GM19035 (cell line): Measurements from ENCODE around the gene ZSCAN25.
A peak's percentile ranks its signal among the peaks of the same experiment; 100 is the strongest.
"Not testable (repeated sequence)": the region's sequence is repeated elsewhere in the genome, so short reads cannot be mapped to it uniquely, and the experiment has no call there.

ENCODE experiments used
- ATAC-seq: cut with Tn5 transposase; IDR thresholded peaks from one replicate; pipeline ENCODE4 v1.9.1; 2021; ENCODE audit not compliant: unreplicated experiment

The ZSCAN25 gene

DNA sequence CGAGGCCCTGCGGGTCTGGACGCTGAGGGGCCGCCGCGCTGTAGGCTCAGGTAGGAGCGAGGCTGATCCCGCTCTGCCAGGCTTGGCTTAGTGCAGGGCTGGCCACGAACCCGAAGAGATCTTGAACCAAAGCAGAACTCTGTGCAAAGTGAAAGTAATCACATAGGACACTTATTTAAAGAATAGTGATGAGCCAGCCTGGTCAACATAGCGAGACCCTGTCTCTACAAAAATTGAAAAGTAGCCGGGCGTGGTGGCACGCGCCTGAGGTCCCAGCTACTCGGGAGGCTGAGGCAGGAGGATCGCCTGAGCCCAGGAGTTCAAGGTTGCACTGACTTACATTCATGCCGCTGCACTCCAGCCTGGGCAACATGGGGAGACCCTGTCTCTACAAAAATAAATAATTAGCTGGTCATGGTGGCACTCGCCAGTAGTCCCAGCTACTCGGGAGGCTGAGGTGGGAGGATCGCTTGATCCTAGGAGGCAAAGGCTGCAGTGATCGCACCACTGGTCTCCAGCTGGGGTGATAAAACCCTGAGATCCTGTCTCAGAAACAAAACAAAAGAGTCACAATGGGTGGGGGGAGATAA, 541 bp downstream of the ZSCAN25 start:
- peak; percentile 40 for ATAC-seq

- no peak for ATAC-seq
Observed at GRCh38 chr7:99618726-99619125, 2.0 kb downstream of the ZSCAN25 start.

DNA sequence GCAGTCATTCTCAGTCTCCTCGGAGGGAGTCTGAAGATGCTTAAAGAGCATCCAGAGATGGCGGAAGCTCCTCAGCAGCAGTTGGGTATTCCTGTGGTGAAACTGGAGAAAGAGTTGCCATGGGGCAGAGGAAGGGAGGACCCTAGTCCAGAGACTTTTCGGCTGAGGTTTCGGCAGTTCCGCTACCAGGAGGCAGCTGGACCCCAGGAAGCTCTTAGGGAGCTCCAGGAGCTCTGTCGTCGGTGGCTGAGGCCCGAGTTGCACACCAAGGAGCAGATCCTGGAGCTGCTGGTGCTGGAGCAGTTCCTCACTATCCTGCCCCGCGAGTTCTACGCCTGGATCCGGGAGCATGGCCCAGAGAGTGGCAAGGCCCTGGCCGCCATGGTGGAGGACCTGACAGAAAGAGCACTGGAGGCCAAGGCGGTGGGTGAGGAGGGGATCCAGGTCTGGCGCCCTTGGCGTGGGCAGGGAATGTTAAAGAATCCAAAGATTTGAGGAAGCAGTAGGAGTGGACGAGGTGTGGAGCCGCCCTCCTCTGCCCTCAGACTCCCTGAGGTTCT, 2.9 kb downstream of the ZSCAN25 start:
- no peak for ATAC-seq

DNA sequence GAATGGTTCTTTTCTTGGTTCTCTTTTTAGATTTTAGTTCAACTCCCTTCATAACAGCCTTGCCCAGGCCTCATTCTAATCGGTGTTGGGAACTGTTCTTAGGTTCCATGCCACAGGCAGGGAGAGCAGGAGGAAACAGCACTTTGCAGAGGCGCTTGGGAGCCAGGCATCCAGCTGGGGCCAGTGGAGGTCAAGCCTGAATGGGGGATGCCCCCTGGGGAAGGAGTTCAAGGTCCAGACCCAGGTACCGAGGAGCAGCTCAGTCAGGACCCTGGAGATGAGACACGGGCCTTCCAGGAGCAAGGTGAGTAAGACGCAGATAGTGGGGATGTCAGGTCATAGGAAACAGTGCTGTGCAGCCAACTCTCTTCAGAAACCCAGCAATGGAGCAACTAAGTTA, 4.5 kb downstream of the ZSCAN25 start:
- no peak for ATAC-seq

DNA sequence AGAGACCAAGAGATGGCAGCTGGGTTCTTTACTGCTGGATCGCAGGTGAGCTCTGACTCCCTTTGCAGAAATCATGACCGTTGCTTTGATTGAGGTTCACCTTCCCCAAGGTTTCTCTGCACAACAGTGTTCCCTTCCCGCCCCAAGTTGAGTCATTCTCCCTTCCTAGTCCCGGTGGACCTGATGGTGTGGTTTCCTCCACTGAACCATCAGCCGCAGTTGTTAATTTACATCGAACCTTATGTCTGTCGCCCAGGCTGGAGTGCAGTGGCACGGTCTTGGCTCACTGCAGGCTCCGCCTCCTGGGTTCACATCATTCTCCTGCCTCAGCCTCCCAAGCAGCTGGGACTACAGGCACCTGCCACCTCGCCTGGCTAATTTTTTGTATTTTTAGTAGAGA, 5.8 kb downstream of the ZSCAN25 start:
- no peak for ATAC-seq

- ATAC-seq = no peak
Observed at GRCh38 chr7:99623091-99623693, 6.4 kb downstream of the ZSCAN25 start.

- no peak for ATAC-seq
Observed at GRCh38 chr7:99623702-99624447, 7.1 kb downstream of the ZSCAN25 start.

- no peak for ATAC-seq
Observed at GRCh38 chr7:99624484-99624883, 7.7 kb downstream of the ZSCAN25 start.

GRCh38 chr7:99625321-99625720, 8.6 kb downstream of the ZSCAN25 start:
- ATAC-seq = no peak

GRCh38 chr7:99625961-99626360, 9.2 kb downstream of the ZSCAN25 start:
- ATAC-seq = no peak

DNA sequence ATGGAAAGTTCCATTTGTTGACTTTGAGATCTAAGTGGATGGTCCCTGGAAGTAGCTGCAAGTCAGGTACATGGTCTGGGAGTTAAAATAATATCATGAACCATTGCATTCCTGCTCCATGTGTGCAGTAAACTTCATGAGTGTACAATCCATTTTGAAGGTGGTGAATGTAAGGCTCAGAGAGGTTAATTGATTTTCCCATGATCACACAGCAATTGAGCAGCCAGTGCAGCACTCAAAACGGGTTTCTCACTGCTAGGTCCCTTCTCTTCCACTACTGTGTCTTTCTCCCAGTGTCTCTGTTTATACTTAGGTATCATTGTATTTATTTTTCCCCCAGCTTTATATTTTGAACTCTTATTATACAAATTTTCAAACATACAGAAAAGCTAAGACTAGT, 9.9 kb downstream of the ZSCAN25 start:
- ATAC-seq = no peak

DNA sequence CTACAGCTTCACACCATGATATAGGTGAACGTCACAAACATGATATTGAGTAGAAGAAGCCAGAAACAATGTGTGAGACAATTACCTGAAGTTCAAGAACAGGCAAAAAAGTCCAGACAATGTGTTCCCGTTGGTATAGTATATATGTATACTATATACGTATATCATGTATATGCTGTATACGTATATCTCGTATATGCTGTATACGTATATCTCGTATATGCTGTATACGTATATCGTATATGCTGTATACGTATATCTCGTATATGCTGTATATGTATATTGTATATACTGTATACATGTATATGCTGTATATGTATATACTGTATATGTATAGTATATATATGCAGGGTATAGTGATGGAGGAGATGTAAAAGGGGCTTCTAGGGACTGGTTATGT, 10.8 kb downstream of the ZSCAN25 start:
- ATAC-seq = no peak

DNA sequence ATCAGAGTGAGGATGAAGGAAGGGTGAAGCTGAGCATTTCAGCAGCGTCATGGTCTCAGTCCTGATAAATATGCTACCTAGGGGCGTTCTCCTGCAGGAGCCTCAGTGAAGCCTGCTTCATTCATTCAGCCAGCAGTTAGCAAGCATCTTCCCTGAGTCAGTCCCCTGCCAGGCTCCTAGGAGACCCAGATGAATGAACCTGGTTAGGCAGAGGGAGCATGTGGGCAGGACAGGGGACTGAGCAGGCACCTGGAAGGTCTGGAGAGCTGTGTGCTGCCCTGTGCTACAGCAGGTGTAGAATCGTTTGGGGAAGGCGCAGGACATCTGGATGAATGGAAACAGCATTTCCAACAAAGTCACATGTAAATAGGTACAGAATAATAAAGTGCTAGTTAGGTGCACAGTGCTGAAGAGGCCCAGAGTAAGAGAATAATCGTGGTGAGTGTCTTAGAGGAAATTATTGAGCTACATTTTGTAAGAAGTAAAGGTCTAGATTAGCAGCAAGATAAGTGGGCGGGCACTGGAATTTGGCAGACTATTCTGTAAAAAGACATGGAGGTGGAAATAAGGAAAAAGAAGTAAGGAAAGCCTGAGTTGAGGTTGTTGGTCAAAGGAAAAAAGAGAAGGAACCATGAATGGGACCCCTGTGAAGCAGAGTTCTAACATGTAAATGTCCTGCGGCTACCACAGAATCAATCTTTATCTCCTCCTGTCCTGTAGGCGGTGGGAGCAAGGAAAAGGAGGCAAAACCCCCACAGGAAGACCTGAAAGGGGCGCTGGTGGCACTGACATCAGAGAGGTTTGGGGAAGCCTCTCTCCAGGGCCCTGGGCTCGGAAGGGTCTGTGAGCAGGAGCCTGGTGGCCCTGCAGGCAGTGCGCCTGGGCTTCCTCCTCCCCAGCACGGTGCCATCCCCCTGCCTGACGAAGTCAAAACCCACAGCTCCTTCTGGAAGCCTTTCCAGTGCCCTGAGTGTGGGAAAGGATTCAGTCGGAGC, 12.0 kb downstream of the ZSCAN25 start:
- no peak for ATAC-seq

- no peak for ATAC-seq
Observed at GRCh38 chr7:99629643-99630042, 12.9 kb downstream of the ZSCAN25 start.

- no peak for ATAC-seq
Observed at GRCh38 chr7:99631295-99632109, 14.8 kb downstream of the ZSCAN25 start.

DNA sequence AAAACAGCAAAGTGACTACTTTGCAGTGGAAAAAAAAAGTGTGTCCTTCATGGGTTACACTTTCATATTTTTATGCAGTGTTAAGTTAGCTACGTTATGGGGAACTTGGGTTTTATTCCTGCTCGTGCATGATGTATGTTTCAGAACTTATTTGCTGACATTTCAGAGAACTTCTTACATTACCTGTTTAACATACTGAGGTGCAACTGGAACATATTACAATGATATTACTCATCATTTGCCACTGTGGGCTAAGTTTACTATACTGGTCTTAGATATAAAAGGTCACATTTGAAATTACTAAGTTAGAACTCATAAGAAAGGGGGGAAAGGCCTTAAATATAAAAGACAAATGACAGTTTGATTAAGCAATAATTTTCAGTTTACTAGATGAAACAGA, 20.7 kb downstream of the ZSCAN25 start:
- ATAC-seq = not testable (repeated sequence)

- ATAC-seq = no peak
Observed at GRCh38 chr7:99638731-99639130, 22.0 kb downstream of the ZSCAN25 start.

DNA sequence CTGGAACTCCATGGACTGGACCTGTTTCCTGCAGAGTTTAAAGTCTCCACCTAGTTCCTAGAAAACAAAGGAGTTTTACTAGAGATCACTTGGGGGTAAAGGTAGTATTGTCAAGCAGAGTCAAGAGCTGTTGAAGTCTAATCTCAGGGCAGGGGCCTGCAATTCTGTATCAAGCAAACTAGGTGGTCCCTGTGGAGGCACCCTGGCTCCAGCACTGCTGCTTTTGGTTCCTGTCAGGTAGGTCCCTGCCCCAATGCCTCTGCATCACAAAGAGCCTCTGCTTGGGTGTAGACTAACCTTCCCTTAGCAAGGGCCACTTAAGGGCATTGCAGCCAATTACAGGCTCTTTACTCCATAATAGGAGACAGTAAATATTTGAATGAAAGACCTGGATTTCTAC, 22.5 kb downstream of the ZSCAN25 start:
- no peak for ATAC-seq

DNA sequence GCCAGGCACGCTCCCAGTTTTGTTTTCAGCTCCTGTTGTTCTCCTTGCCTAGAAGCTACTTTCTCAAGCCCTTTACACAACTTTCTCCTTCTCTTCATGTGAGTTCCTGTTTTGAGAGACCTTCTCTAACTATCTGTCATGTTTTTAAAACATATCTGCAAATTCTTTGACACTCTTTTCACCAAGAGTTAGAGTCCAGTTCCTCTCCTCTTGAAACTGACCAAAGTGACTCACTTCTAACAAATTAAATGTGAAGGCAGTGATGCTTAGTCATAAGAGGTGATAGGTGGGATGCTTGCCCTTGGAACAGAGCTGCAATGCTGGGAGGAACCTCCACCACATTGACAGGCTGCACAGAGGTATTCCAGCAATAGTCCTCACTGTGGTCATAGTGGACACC, 25.3 kb downstream of the ZSCAN25 start:
- ATAC-seq = no peak

DNA sequence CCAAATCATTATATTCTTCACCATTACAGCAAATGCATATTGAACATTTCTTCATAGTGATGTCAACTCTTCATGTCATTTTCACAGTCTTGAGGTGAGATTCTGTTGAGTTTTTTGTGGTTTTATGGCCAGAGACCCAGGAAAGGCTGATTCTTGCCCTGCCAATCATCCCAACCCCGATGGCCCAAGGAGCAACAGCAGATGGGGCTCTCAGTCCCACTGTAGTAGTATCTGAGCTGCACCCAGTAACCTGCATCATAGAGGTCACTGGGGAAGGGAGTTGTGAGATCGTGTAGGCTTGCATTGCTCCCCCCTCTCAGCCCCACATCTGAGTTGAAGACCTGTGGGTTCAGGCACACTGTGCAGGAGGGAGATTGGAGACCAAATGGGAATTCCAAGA, 26.7 kb downstream of the ZSCAN25 start:
- ATAC-seq = no peak
